Measurements from ENCODE around the gene TSKS. TPM values are rescaled to one million over a fixed set of nuclear protein-coding genes. Genes with fewer than 3 reads are reported as not detected.

The TSKS gene
- total and polyA plus RNA-seq, 2 of the 13 experiments (the other 11 are each of a cell fraction or from before 2014, with no cell fraction given): 0.03 TPM; not detected in 1

DNA sequence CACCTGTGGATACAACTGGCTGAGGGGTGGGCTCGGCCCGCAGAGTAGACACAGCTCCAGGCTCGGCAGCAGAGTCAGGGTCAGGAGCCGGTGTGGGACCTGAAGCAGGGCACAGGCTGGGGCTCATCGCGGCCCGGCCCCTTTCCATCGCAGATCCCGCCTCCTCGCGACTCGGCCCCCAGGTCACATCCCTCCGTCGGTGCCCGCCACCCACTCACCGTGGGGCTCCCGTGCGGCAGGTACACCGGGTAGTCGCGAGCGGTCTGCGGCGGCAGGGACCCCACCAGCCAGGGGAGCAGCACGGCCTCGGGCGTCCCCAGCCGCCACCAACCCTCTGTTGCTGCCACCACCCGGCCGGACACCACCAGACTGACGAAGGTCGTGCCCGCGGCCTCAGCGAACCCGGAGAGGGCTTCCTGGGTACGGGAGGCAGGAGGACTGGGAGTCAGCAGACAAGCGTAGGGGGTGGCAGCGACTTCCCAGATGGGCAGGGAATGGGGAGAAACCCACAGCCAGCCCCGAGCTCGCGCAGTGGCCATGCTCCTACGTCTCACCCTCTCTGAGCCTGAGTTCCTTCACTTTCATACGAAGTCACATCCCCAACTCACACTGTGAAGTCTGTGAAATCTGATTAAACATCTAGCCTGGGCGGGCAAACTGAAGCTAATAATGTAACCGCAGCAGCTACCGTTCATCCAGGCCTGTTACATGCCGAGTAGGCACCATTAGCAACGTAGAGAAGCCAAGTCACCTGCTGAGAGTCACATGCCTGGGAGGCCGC is 46.2 kb upstream of the TSKS start (continued):
- TF ChIP-seq, protein P1, sequence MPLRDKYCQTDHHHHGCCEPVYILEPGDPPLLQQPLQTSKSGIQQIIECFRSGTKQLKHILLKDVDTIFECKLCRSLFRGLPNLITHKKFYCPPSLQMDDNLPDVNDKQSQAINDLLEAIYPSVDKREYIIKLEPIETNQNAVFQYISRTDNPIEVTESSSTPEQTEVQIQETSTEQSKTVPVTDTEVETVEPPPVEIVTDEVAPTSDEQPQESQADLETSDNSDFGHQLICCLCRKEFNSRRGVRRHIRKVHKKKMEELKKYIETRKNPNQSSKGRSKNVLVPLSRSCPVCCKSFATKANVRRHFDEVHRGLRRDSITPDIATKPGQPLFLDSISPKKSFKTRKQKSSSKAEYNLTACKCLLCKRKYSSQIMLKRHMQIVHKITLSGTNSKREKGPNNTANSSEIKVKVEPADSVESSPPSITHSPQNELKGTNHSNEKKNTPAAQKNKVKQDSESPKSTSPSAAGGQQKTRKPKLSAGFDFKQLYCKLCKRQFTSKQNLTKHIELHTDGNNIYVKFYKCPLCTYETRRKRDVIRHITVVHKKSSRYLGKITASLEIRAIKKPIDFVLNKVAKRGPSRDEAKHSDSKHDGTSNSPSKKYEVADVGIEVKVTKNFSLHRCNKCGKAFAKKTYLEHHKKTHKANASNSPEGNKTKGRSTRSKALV (CRISPR knock-in tag; IDR thresholded peaks at IDR 0.05): no peak
- TF ChIP-seq, protein P2, sequence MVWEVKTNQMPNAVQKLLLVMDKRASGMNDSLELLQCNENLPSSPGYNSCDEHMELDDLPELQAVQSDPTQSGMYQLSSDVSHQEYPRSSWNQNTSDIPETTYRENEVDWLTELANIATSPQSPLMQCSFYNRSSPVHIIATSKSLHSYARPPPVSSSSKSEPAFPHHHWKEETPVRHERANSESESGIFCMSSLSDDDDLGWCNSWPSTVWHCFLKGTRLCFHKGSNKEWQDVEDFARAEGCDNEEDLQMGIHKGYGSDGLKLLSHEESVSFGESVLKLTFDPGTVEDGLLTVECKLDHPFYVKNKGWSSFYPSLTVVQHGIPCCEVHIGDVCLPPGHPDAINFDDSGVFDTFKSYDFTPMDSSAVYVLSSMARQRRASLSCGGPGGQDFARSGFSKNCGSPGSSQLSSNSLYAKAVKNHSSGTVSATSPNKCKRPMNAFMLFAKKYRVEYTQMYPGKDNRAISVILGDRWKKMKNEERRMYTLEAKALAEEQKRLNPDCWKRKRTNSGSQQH (CRISPR knock-in tag; IDR thresholded peaks at IDR 0.05; ENCODE audit: low read depth): no peak
- TF ChIP-seq SUZ12 (IDR thresholded peaks at IDR 0.05; ENCODE audit: low read depth, low read length) (no peak), THAP11 (CRISPR knock-in tag; IDR thresholded peaks at IDR 0.05) (peak; percentile 43; the same call in 1 of the 2 replicates), ZNF207 (IDR thresholded peaks at IDR 0.05; ENCODE audit: borderline replicate concordance) (no peak), SMAD9 (CRISPR knock-in tag; IDR thresholded peaks at IDR 0.05) (0 out of 2 replicates have a peak, but pooled peaks have one; percentile 35), GPN1 (CRISPR knock-in tag; IDR thresholded peaks at IDR 0.05; ENCODE audit: borderline replicate concordance) (no peak), ZNF569 (CRISPR knock-in tag; IDR thresholded peaks at IDR 0.05; ENCODE audit: borderline replicate concordance) (no peak), TBX3 (IDR thresholded peaks at IDR 0.05; ENCODE audit: borderline replicate concordance) (no peak), ZNF44 (CRISPR knock-in tag; IDR thresholded peaks at IDR 0.05) (0 out of 2 replicates have a peak, but pooled peaks have one; percentile 39), RAD51 (IDR thresholded peaks at IDR 0.05; ENCODE audit: borderline replicate concordance) (0 out of 2 replicates have a peak, but pooled peaks have one; percentile 12), ZKSCAN1 (IDR thresholded peaks at IDR 0.05; ENCODE audit: low read length) (no peak), PCBP2 (optimal IDR thresholded peaks at IDR 0.05; ENCODE audit: low read depth, low read length, poor library complexity, severe bottlenecking) (no peak), AHR (CRISPR knock-in tag; IDR thresholded peaks at IDR 0.05) (peak; percentile 54; the same call in 1 of the 2 replicates), PHF21A (CRISPR knock-in tag; IDR thresholded peaks at IDR 0.05) (no peak), POLR2AphosphoS2 (IDR thresholded peaks at IDR 0.05; ENCODE audit: low read depth, low read length) (no peak)
- TF ChIP-seq, protein P3, sequence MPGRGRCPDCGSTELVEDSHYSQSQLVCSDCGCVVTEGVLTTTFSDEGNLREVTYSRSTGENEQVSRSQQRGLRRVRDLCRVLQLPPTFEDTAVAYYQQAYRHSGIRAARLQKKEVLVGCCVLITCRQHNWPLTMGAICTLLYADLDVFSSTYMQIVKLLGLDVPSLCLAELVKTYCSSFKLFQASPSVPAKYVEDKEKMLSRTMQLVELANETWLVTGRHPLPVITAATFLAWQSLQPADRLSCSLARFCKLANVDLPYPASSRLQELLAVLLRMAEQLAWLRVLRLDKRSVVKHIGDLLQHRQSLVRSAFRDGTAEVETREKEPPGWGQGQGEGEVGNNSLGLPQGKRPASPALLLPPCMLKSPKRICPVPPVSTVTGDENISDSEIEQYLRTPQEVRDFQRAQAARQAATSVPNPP (CRISPR knock-in tag; IDR thresholded peaks at IDR 0.05): no peak
- TF ChIP-seq, protein P4, sequence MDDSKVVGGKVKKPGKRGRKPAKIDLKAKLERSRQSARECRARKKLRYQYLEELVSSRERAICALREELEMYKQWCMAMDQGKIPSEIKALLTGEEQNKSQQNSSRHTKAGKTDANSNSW (CRISPR knock-in tag; IDR thresholded peaks at IDR 0.05; ENCODE audit: borderline replicate concordance): no peak
- TF ChIP-seq, protein P5, sequence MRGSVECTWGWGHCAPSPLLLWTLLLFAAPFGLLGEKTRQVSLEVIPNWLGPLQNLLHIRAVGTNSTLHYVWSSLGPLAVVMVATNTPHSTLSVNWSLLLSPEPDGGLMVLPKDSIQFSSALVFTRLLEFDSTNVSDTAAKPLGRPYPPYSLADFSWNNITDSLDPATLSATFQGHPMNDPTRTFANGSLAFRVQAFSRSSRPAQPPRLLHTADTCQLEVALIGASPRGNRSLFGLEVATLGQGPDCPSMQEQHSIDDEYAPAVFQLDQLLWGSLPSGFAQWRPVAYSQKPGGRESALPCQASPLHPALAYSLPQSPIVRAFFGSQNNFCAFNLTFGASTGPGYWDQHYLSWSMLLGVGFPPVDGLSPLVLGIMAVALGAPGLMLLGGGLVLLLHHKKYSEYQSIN (CRISPR knock-in tag; IDR thresholded peaks at IDR 0.05; ENCODE audit: borderline replicate concordance): no peak
- TF ChIP-seq, protein P6, sequence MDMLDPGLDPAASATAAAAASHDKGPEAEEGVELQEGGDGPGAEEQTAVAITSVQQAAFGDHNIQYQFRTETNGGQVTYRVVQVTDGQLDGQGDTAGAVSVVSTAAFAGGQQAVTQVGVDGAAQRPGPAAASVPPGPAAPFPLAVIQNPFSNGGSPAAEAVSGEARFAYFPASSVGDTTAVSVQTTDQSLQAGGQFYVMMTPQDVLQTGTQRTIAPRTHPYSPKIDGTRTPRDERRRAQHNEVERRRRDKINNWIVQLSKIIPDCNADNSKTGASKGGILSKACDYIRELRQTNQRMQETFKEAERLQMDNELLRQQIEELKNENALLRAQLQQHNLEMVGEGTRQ (IDR thresholded peaks at IDR 0.05; ENCODE audit: low read depth, low read length): no peak
- TF ChIP-seq, protein P6 (CRISPR knock-in tag; IDR thresholded peaks at IDR 0.05; ENCODE audit: borderline replicate concordance): 0 out of 2 replicates have a peak, but pooled peaks have one; percentile 39
